ENCODE measurements around the gene TMOD1. TPM values are rescaled to one million over a fixed set of nuclear protein-coding genes. Genes with fewer than 3 reads are reported as not detected.
"Not testable (repeated sequence)": the region's sequence is repeated elsewhere in the genome, so short reads cannot be mapped to it uniquely, and the experiment has no call there.

TMOD1 gene
- total RNA-seq, 2 experiments from 2014 or later = 1.2 to 1.4 TPM

GRCh38 chr9:97575673-97576200, 74.3 kb downstream of the TMOD1 start:
- peak; percentile 35 for DNase-seq
- peak overlapping the region; percentile 11 for H3K27ac Mint-ChIP-seq
- H3K4me1 Mint-ChIP-seq (ENCODE audit: low read depth) = peaks cover 20% of the 10 kb centered on the region
- intact Hi-C loops (cut with micrococcal nuclease) = loop anchor here (5.0 to 10.0 kb wide), 2 partner anchors 73 to 1221 kb away; partner anchors contain the start of gene TMOD1
- peak overlapping the region; percentile 78 for H3K4me3 Mint-ChIP-seq
- CTCF ChIA-PET = interaction anchor here (0.9 to 4.5 kb wide), 4 partner anchors 23 to 346 kb away, joined by 3 to 24 read pairs (median 4); partner anchors contain the start of genes TDRD7 and TRMO
- peaks cover 7% of the 10 kb centered on the region for H3K36me3 Mint-ChIP-seq (ENCODE audit: low read depth)
- H3K9me3 Mint-ChIP-seq = peaks cover 4% of the 10 kb centered on the region
- no peaks in the 10 kb centered on the region for H3K27me3 Mint-ChIP-seq (ENCODE audit: low read depth)

GRCh38 chr9:97577051-97577450, 75.6 kb downstream of the TMOD1 start:
- Mint-ChIP-seq H3K27ac (no peak overlapping the region), H3K36me3 (ENCODE audit: low read depth) (peaks cover 7% of the 10 kb centered on the region), H3K4me3 (no peak overlapping the region), H3K9me3 (peaks cover 4% of the 10 kb centered on the region), H3K4me1 (ENCODE audit: low read depth) (peaks cover 20% of the 10 kb centered on the region), H3K27me3 (ENCODE audit: low read depth) (no peaks in the 10 kb centered on the region)
- DNase-seq = no peak
- intact Hi-C loops (cut with micrococcal nuclease) = loop anchor here (5.0 to 10.0 kb wide), 2 partner anchors 75 to 1222 kb away; partner anchors contain the start of gene TMOD1
- CTCF ChIA-PET = interaction anchor here (4.5 kb wide), 1 partner anchor 21 kb away, joined by 24 read pairs; no protein-coding TSS in a partner anchor

GRCh38 chr9:97578846-97579245, 77.4 kb downstream of the TMOD1 start:
- CTCF ChIA-PET = interaction anchor here (0.6 to 1.8 kb wide), 3 partner anchors 20 to 282 kb away, joined by 3 to 6 read pairs (median 4); no protein-coding TSS in a partner anchor
- peaks cover 17% of the 10 kb centered on the region for H3K4me1 Mint-ChIP-seq (ENCODE audit: low read depth)
- DNase-seq = no peak
- H3K36me3 Mint-ChIP-seq (ENCODE audit: low read depth) = peaks cover 7% of the 10 kb centered on the region
- H3K4me3 Mint-ChIP-seq = no peak overlapping the region
- H3K27me3 Mint-ChIP-seq (ENCODE audit: low read depth) = no peaks in the 10 kb centered on the region
- intact Hi-C loops (cut with micrococcal nuclease) = loop anchor here (5.0 to 10.0 kb wide), 2 partner anchors 77 to 1224 kb away; partner anchors contain the start of gene TMOD1
- no peak overlapping the region for H3K27ac Mint-ChIP-seq
- peaks cover 4% of the 10 kb centered on the region for H3K9me3 Mint-ChIP-seq

GRCh38 chr9:97579914-97580313, 78.4 kb downstream of the TMOD1 start:
- H3K9me3 Mint-ChIP-seq = peaks cover 7% of the 10 kb centered on the region
- DNase-seq = no peak
- H3K36me3 Mint-ChIP-seq (ENCODE audit: low read depth) = peaks cover 7% of the 10 kb centered on the region
- H3K27me3 Mint-ChIP-seq (ENCODE audit: low read depth) = no peaks in the 10 kb centered on the region
- intact Hi-C loops (cut with micrococcal nuclease) = loop anchor here (5.0 to 10.0 kb wide), 2 partner anchors 78 to 1225 kb away; partner anchors contain the start of gene TMOD1
- no peak overlapping the region for H3K4me3 Mint-ChIP-seq
- CTCF ChIA-PET = interaction anchor here (0.9 to 1.5 kb wide), 2 partner anchors 11 to 19 kb away, joined by 3 to 6 read pairs; no protein-coding TSS in a partner anchor
- H3K4me1 Mint-ChIP-seq (ENCODE audit: low read depth) = peaks cover 14% of the 10 kb centered on the region
- H3K27ac Mint-ChIP-seq = no peak overlapping the region

GRCh38 chr9:97581590-97581989, 80.1 kb downstream of the TMOD1 start:
- H3K4me1 Mint-ChIP-seq (ENCODE audit: low read depth); H3K4me3 Mint-ChIP-seq; CTCF ChIA-PET; H3K36me3 Mint-ChIP-seq (ENCODE audit: low read depth); H3K9me3 Mint-ChIP-seq; H3K27ac Mint-ChIP-seq; intact Hi-C loops (cut with micrococcal nuclease); H3K27me3 Mint-ChIP-seq (ENCODE audit: low read depth); DNase-seq: not testable (repeated sequence)

GRCh38 chr9:97584778-97585177, 83.3 kb downstream of the TMOD1 start:
- intact Hi-C loops (cut with micrococcal nuclease); CTCF ChIA-PET; H3K4me1 Mint-ChIP-seq (ENCODE audit: low read depth); H3K4me3 Mint-ChIP-seq; H3K27ac Mint-ChIP-seq; H3K36me3 Mint-ChIP-seq (ENCODE audit: low read depth); DNase-seq; H3K9me3 Mint-ChIP-seq; H3K27me3 Mint-ChIP-seq (ENCODE audit: low read depth): not testable (repeated sequence)

- CTCF ChIA-PET; DNase-seq; H3K4me1 Mint-ChIP-seq (ENCODE audit: low read depth); H3K27ac Mint-ChIP-seq; intact Hi-C loops (cut with micrococcal nuclease); H3K27me3 Mint-ChIP-seq (ENCODE audit: low read depth); H3K36me3 Mint-ChIP-seq (ENCODE audit: low read depth); H3K9me3 Mint-ChIP-seq; H3K4me3 Mint-ChIP-seq: not testable (repeated sequence)
Observed at GRCh38 chr9:97586909-97587308, 85.4 kb downstream of the TMOD1 start.

- no peaks in the 10 kb centered on the region for H3K36me3 Mint-ChIP-seq (ENCODE audit: low read depth)
- H3K27me3 Mint-ChIP-seq (ENCODE audit: low read depth) = no peaks in the 10 kb centered on the region
- H3K4me3 Mint-ChIP-seq = no peak overlapping the region
- intact Hi-C loops (cut with micrococcal nuclease) = no loop called here
- no peaks in the 10 kb centered on the region for H3K9me3 Mint-ChIP-seq
- H3K4me1 Mint-ChIP-seq (ENCODE audit: low read depth) = no peaks in the 10 kb centered on the region
- CTCF ChIA-PET = no interaction called here
- DNase-seq = no peak
- H3K27ac Mint-ChIP-seq = no peak overlapping the region
Observed at GRCh38 chr9:97591535-97591934, 90.1 kb downstream of the TMOD1 start.

GRCh38 chr9:97592126-97592525, 90.7 kb downstream of the TMOD1 start:
- intact Hi-C loops (cut with micrococcal nuclease) = no loop called here
- Mint-ChIP-seq H3K4me1 (ENCODE audit: low read depth) (no peaks in the 10 kb centered on the region), H3K27ac (no peak overlapping the region), H3K27me3 (ENCODE audit: low read depth) (no peaks in the 10 kb centered on the region), H3K4me3 (no peak overlapping the region), H3K36me3 (ENCODE audit: low read depth) (no peaks in the 10 kb centered on the region), H3K9me3 (no peaks in the 10 kb centered on the region)
- no peak for DNase-seq
- CTCF ChIA-PET = no interaction called here

GRCh38 chr9:97593960-97594359, 92.5 kb downstream of the TMOD1 start:
- CTCF ChIA-PET = interaction anchor here (0.8 to 10.3 kb wide), 2 partner anchors 21 to 126 kb away, joined by 3 to 129 read pairs; no protein-coding TSS in a partner anchor
- Mint-ChIP-seq H3K4me3 (no peak overlapping the region), H3K27me3 (ENCODE audit: low read depth) (no peaks in the 10 kb centered on the region), H3K4me1 (ENCODE audit: low read depth) (peaks cover 4% of the 10 kb centered on the region), H3K27ac (no peak overlapping the region), H3K36me3 (ENCODE audit: low read depth) (no peaks in the 10 kb centered on the region), H3K9me3 (no peaks in the 10 kb centered on the region)
- intact Hi-C loops (cut with micrococcal nuclease) = no loop called here
- no peak for DNase-seq

GRCh38 chr9:97594381-97594921, 93.0 kb downstream of the TMOD1 start:
- Mint-ChIP-seq H3K4me3 (no peak overlapping the region), H3K9me3 (no peaks in the 10 kb centered on the region), H3K27me3 (ENCODE audit: low read depth) (no peaks in the 10 kb centered on the region), H3K27ac (no peak overlapping the region), H3K4me1 (ENCODE audit: low read depth) (peaks cover 4% of the 10 kb centered on the region), H3K36me3 (ENCODE audit: low read depth) (no peaks in the 10 kb centered on the region)
- DNase-seq = no peak
- intact Hi-C loops (cut with micrococcal nuclease) = no loop called here
- CTCF ChIA-PET = interaction anchor here (0.8 to 10.3 kb wide), 2 partner anchors 20 to 127 kb away, joined by 3 to 129 read pairs; no protein-coding TSS in a partner anchor

GRCh38 chr9:97596906-97597305, 95.4 kb downstream of the TMOD1 start:
- no peak overlapping the region for H3K27ac Mint-ChIP-seq
- intact Hi-C loops (cut with micrococcal nuclease) = no loop called here
- H3K4me1 Mint-ChIP-seq (ENCODE audit: low read depth) = peaks cover 4% of the 10 kb centered on the region
- CTCF ChIA-PET = interaction anchor here (1.1 to 10.3 kb wide), 6 partner anchors 19 to 186 kb away, joined by 3 to 129 read pairs (median 18); no protein-coding TSS in a partner anchor
- H3K9me3 Mint-ChIP-seq = no peaks in the 10 kb centered on the region
- no peak for DNase-seq
- H3K27me3 Mint-ChIP-seq (ENCODE audit: low read depth) = no peaks in the 10 kb centered on the region
- no peak overlapping the region for H3K4me3 Mint-ChIP-seq
- no peaks in the 10 kb centered on the region for H3K36me3 Mint-ChIP-seq (ENCODE audit: low read depth)
